ENCODE measurements around the gene SLC25A19.

DNA sequence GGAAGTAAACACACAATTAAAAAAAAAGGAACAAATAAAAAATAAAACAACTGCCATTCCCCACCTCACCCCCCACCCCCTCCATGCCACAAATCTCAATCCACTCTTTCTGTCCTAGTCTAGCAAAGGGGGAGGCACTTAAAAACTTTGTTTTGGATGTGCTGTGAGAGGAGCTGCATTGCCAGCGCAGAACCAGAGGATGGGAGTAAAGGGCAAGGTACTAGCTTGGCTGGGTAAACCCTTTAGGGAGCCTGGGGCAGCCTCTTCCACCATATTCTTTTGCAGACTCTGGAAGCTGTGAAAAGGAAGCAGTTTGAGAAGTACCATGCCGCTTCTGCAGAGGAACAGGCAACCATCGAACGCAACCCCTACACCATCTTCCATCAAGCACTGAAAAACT is 26.2 kb downstream of the SLC25A19 start:
- TF ChIP-seq MXI1 (IDR thresholded peaks at IDR 0.05; ENCODE audit: low read depth, low read length) (no peak), FOXM1 (IDR thresholded peaks at IDR 0.05; ENCODE audit: low read depth) (no peak), EZH2phosphoT487 (IDR thresholded peaks at IDR 0.05; ENCODE audit: borderline replicate concordance, low read depth) (no peak), RAD21 (IDR thresholded peaks at IDR 0.05; ENCODE audit: low read length) (no peak; the same call in 1 of the 2 replicates), EP300 (IDR thresholded peaks at IDR 0.05; ENCODE audit: borderline replicate concordance in 1 of 2, low read depth in 1 of 2, low read length in 1 of 2) (no peak)
- TF ChIP-seq, protein P1, sequence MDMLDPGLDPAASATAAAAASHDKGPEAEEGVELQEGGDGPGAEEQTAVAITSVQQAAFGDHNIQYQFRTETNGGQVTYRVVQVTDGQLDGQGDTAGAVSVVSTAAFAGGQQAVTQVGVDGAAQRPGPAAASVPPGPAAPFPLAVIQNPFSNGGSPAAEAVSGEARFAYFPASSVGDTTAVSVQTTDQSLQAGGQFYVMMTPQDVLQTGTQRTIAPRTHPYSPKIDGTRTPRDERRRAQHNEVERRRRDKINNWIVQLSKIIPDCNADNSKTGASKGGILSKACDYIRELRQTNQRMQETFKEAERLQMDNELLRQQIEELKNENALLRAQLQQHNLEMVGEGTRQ (IDR thresholded peaks at IDR 0.05; ENCODE audit: borderline replicate concordance, low read depth, low read length) = no peak
- TF ChIP-seq, protein P2, sequence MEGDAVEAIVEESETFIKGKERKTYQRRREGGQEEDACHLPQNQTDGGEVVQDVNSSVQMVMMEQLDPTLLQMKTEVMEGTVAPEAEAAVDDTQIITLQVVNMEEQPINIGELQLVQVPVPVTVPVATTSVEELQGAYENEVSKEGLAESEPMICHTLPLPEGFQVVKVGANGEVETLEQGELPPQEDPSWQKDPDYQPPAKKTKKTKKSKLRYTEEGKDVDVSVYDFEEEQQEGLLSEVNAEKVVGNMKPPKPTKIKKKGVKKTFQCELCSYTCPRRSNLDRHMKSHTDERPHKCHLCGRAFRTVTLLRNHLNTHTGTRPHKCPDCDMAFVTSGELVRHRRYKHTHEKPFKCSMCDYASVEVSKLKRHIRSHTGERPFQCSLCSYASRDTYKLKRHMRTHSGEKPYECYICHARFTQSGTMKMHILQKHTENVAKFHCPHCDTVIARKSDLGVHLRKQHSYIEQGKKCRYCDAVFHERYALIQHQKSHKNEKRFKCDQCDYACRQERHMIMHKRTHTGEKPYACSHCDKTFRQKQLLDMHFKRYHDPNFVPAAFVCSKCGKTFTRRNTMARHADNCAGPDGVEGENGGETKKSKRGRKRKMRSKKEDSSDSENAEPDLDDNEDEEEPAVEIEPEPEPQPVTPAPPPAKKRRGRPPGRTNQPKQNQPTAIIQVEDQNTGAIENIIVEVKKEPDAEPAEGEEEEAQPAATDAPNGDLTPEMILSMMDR (IDR thresholded peaks at IDR 0.05) = no peak

Data from SK-N-SH (cell line).